HG03175 (cell line): Measurements from ENCODE around the gene DNAH14.
A peak's percentile ranks its signal among the peaks of the same experiment; 100 is the strongest.
"Not testable (repeated sequence)": the region's sequence is repeated elsewhere in the genome, so short reads cannot be mapped to it uniquely, and the experiment has no call there.

Experiments
- ATAC-seq: cut with Tn5 transposase; IDR thresholded peaks from one replicate; pipeline ENCODE4 v1.9.1; 2021; ENCODE audit warnings: mild to moderate bottlenecking, moderate library complexity; ENCODE audit not compliant: unreplicated experiment

The DNAH14 gene

GRCh38 chr1:225232930-225233329 is 303.5 kb downstream of the DNAH14 start:
- ATAC-seq, result not testable (repeated sequence)

GRCh38 chr1:225242611-225243010 is 313.1 kb downstream of the DNAH14 start:
- no peak for ATAC-seq

- ATAC-seq, result peak; percentile 98
Measured at GRCh38 chr1:225250432-225250831, 321.0 kb downstream of the DNAH14 start.

GRCh38 chr1:225253173-225253572 is 323.7 kb downstream of the DNAH14 start:
- ATAC-seq, result no peak

GRCh38 chr1:225253784-225254183 is 324.3 kb downstream of the DNAH14 start:
- no peak for ATAC-seq

DNA sequence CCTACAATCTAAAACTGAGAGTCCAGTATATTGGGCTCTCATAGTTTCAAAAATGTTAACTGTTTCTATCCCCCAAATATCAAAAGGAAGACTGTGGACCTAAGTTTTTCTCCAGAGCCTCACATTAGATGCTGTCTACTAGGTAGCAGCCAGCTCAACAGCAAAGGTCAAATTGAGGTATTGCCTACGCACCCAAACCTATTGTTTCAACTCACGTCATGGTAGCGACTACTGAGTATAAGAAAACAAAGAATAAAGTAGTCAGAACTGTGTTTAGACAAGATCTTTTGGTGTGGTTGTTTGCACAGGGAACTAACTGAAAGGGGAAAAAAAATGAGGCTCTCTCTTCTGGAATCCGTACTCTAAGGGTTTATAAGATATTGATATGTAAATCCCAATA is 325.2 kb downstream of the DNAH14 start:
- no peak for ATAC-seq

GRCh38 chr1:225257081-225257480 is 327.6 kb downstream of the DNAH14 start:
- no peak for ATAC-seq

DNA sequence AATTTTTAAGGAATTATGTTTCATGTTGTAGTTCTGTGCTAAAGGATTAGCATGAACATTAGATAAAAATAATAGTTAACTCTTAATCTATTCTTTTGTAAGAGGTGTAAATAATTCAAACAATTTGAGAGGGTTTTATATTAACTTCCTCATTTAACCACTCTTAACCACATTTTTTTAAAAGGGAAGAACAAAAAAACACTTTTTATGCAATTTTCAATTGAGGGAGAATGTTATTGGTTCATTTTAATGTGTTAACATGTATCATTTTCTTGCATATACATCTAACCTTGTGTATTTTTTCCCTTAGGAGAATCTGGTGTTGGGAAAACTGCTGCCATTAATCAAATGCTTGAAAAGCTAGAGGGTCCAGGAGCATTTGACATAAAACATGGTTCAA is 329.3 kb downstream of the DNAH14 start:
- ATAC-seq, result no peak

GRCh38 chr1:225259542-225259941 is 330.1 kb downstream of the DNAH14 start:
- ATAC-seq, result no peak

- no peak for ATAC-seq
Measured at GRCh38 chr1:225260319-225260718, 330.8 kb downstream of the DNAH14 start.

GRCh38 chr1:225277445-225277844 is 348.0 kb downstream of the DNAH14 start:
- ATAC-seq, result no peak

DNA sequence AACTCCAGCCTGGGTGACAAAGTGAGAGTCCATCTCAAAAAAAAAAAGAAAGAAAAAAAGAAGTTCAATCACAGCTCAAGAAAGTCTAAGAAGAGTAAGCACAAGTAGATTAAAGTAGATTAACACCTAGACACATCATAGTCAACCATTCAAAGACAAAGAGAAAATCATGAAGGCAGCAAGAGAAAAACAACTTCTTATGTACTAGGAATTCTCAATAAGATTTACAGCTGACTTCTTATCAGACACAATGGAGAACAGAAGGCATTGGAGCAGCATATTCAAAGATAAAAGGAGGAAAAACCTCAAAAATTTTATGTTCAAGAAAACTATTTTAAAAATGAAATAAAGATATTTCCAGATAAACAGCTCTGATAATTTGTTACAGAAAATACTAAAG is 351.1 kb downstream of the DNAH14 start:
- no peak for ATAC-seq

- ATAC-seq, result no peak
Measured at GRCh38 chr1:225290244-225290643, 360.8 kb downstream of the DNAH14 start.

DNA sequence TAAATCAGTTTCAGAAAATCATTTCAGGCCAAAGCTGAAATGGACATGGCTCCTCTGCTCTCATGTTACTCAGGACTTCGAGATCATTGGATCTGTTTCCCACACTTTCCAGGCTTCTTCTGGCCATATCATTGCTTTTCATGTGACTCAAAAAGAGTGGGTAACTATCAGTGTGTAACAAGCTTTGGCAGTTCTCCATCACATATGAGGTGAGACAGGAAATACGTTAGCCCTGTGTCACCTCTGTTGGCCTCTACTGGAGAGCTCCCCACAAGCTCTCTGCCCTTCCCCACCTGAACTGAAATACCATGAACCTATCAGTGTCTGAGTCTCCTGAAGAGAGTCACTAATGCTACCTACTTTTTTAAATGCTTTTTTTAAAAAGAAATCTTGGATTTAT is 370.1 kb downstream of the DNAH14 start:
- ATAC-seq, result no peak

- no peak for ATAC-seq
Measured at GRCh38 chr1:225300381-225300780, 370.9 kb downstream of the DNAH14 start.

DNA sequence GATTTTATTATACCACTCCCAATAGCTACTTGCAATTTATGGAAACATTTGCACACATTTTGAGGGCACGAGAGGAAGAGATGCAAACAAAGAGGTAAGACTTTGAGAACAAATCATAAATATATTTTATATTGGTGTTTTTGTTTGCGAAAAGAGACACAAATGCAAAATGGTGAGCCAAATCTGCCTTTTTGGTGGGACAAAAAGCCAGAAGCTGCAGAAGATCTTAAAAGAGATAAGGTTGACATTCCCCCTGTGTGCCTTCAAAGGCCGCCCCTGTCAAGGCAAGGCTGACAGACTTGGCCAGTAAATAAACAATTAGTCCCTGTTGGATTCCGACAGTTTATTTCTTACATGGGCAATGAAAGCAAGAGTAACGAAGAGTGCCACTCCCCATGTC is 375.5 kb downstream of the DNAH14 start:
- no peak for ATAC-seq

DNA sequence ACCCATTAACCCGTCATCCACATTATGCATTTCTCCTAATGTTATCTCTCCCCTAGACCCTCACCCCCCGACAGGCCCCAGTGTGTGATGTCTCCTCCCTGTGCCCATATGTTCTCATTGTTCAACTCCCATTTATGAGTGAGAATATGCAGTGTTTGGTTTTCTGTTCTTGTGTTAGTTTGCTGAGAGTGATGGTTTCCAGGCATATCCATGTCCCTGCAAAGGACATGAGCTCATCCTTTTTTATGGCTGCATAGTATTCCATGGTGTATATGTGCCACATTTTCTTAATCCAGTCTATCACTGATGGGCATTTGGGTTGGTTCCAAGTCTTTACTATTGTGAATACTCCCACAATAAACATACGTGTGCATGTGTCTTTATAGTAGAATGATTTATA is 381.1 kb downstream of the DNAH14 start:
- not testable (repeated sequence) for ATAC-seq

- peak; percentile 92 for ATAC-seq
Measured at GRCh38 chr1:225318706-225319575, 389.5 kb downstream of the DNAH14 start.

DNA sequence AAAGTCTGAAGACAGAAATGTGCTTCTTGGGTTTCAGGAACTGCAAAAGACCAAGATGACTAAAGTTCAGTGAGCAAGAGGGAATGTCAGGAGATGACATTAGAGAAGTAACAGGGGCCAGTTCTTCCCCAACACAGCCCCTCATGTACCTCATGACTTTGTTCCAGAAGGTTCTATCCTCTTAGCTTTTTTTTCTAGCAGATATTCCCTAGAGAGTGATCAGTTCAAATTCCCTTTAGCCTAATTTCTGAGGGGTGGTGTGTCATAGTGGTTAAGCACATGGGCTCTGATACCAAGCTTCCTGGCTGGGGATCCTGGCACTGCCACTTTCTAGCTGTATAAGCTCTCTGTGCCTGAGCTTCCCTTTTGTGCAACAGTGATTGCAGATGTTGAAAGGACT is 390.4 kb downstream of the DNAH14 start:
- no peak for ATAC-seq

- no peak for ATAC-seq
Measured at GRCh38 chr1:225321784-225322183, 392.3 kb downstream of the DNAH14 start.

GRCh38 chr1:225329041-225329440 is 399.6 kb downstream of the DNAH14 start:
- no peak for ATAC-seq

- not testable (repeated sequence) for ATAC-seq
Measured at GRCh38 chr1:225329996-225330395, 400.5 kb downstream of the DNAH14 start.

DNA sequence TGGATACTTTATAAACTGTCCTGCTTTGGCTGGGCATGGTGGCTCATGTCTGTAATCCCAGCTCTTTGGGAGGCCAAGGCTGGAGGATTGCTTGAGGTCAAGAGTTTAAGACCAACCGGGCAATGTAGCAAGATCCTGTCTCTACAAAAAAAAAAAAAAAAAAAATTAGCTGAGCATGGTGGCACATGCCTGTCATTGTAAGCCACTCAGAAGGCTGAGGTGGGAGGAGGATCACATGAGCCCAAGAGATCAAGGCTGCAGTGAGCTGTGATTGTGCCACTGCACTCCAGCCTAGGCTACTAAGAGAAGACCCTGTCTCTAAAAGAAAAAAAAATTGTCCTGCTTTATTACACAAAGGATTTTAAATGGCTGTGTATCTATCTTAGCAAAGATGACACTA is 403.2 kb downstream of the DNAH14 start:
- no peak for ATAC-seq
